ENCODE results near the gene DOC2B.
A peak's percentile ranks its signal among the peaks of the same experiment; 100 is the strongest.

The DOC2B gene

DNA sequence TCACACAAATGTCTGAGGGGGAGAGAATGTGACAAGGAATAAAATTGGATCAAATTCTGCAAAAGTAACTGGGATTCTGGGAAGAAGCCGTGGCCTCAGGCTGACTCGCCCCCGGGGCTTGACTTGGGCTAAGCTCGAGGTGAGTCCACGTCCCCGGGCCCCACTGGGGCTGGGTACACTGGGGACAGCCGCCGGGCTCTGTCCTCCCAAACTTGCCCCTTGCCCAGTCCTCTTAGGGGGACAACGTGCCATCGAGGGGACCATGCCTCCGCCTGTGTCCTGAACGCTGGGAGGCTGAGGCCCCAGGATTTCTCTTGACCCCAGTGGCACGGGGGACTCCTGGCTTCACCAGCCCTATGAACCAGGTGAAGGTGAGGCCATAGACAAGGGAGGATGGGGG is 21.1 kb downstream of the DOC2B start:
- DNase-seq = no peak

DNA sequence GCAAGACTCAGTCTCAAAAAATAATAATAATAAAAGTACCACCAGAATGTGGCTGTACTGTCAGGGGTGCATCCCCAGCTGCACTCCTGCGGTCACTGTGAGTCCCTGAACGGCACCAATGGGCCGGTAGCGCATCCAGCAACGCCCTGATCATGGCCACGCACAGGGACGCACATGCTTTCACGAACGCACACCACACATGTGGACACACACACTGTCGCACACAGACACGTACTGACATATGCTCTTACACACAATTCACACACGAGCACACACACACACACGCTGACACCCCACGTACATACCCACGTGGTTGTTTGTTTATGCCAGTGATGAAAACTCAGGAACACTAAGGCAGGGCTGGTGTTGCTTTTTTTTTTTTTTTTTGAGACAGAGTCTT is 21.8 kb downstream of the DOC2B start:
- no peak for DNase-seq

DNA sequence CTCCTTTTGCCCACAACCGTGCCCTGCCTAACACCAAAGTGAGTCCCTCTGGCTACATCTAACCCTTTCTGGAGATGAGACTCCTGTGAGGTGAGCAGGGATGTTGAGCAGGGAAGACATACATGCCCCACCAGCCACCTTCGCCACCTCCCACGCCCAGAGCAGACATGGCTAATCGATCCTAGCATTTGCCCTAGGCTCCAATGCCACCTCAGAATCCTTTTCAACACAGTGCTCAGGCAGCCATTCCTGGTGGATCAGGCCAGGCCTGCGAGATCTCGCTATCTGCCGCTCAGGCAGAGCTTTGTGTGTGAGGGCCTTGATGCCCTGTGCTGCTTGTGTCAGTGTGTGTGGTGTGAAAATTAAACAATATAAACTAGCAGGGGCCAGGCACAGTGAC is 23.1 kb downstream of the DOC2B start:
- no peak for DNase-seq

DNA sequence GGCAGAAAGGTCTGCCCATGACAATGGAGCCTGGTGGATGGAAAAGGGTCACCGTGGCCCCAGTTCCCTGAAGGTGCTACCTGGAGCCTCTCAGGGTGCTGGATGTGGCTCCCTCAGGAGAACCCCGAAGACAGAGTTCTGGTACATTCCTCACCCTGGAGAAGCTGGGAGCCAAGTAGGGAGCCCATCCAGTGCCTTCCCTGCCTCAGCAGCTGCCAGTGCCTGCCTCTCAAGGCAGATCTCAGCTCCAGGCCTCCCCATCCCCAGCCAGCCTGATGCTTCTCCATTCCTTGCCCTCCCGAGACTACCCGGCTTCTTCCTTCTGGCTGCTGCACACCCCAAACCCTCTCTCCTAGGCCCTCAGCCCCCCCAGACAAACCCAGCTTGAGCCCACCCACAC is 23.5 kb downstream of the DOC2B start:
- DNase-seq = no peak

DNA sequence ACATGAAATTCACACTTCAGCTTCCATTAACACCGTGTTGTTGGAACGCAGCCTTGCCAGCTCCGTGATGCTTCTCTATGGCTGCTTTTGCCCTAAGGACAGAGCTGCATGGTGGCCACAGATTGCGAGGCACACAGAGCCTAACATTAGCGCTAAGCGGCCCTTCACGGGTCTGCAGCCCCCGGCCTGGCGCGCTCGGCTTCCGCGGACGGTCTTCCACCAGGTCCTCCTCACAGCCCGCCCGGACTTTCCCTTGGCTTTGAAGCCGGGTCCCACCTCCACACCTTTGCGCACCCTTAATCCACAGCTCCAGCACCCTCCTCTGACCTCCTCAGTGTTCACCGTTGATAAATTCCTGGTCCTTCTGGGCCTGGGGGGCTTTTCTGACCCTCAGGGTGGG is 24.5 kb downstream of the DOC2B start:
- DNase-seq = no peak

- DNase-seq = no peak
These were observed 25.3 kb downstream of the DOC2B start for GRCh38 chr17:156094-156621.

DNA sequence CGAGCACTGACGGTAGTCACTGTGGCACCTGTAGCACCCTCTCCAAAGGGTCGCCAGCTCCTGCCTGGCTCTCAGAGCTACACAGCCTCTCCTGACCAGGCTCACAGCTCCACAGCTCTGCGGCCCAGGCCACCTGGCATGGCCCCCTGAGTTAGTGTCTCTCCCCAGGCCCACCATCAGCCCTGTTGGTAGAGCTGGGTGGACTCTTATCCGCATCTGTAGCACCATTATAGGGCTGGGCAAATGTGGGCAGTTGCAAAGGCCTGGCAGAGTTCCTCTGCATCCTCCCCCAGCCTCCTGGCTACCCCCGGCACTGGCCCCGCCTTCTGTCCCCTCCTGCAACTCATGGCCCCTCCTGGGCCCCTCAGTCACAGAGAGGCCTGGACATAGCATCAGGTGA is 25.9 kb downstream of the DOC2B start:
- no peak for DNase-seq

DNA sequence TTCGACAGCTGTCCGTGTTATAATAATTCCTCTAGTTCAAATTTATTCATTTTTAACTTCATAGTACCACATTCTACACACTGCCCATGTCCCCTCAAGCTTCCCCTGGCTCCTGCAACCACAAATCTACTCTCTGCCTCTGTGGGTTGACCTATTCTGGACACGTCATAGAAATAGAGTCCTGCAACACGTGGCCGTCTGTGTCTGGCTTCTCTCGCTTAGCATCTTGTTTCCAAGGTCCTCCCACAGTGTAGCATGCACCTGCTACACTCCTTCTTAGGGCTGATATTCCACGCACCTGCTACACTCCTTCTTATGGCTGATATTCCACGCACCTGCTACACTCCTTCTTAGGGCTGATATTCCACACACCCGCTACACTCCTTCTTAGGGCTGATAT is 27.6 kb downstream of the DOC2B start:
- no peak for DNase-seq

DNA sequence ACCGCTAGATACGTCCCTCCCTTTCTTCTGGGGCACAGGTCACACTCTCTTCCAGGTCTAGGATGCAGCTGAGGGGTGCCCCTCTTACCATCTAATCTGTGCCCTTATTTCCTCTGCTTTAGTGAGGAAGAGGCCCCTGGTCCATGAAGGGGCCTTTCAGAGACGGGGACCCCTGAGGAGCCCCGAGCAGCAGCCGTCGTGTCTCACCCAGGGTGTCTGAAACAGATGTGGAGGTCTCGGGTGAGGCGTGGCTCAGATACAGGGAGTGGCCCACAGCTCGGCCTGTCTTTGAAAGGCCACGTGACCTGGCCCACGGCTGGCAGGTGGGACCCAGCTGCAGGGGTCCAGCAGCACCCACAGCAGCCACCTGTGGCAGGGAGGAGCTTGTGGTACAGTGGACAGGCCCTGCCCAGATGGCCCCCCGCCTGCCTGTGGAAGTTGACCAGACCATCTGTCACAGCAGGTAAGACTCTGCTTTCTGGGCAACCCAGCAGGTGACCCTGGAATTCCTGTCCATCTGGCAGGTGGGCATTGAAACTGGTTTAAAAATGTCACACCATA is 28.5 kb downstream of the DOC2B start:
- DNase-seq = no peak

DNA sequence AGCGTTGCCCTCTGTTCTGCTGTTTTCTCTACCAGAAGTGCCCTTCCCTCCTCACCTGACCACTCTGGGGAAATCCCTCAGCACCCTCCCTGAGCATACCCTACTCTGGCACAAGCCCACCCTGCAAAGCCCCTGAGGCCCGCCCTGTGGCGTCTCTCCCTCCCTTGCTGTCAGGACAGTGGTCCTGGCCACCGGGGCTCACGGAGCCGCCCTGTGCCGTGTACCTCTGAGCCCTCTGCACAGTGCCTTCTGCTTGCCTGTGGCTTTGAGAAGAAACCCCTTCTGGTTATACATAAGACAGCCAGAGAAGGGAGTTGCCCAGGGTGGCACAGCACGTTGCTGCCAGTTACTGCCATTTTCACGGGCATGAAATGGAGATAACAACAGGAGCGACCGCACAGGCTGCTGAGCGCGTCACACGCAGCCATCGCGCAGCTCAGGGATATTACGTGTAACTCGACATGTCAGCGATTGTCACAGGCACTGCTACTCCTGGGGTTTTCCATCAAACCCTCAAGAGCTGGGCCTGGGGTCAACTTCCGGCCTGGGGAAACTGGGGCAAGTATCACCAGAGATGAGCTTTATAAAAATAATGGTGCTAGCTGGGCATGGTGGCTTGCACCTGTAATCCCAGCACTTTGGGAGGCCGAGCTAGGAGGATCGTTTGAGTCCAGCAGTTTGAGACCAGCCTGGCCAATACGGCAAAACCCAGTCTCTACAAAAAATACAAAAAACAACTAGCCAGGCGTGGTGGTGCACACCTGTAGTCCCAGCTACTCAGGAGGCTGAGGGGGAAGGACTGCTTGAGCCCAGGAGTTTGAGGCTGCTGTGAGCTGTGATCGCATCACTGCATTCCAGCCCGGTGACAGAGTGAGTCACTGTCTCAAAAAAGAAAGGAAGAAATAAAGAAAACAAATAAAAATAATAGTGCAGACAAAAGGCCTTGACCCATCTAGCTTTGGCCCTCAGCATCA is 29.3 kb downstream of the DOC2B start:
- no peak for DNase-seq

DNA sequence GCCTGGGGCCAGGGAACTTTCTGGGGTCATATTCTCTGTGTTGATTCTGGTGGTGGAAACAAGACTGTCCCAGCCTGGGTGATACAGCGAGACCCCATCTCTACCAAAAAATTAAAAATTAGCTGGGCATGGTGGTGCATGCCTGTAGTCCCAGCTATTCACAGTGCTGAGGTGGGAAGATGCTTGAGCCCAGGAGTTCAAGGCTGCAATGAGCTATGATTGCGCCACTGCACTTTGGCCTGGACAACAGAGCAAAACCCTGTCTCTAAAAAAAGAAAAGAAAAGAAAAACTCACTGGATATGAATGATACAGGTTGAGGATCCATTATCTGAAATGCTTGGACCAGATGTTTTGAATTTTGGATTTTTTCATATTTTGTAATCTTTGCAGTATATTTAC is 30.4 kb downstream of the DOC2B start:
- DNase-seq = no peak

GRCh38 chr17:149897-150584 is 31.4 kb downstream of the DOC2B start:
- no peak for DNase-seq

GRCh38 chr17:149231-149630 is 32.2 kb downstream of the DOC2B start:
- DNase-seq = no peak

- no peak for DNase-seq
These were observed 32.7 kb downstream of the DOC2B start for GRCh38 chr17:148757-149156.

- DNase-seq = no peak
These were observed 33.4 kb downstream of the DOC2B start for GRCh38 chr17:147796-148740.

DNA sequence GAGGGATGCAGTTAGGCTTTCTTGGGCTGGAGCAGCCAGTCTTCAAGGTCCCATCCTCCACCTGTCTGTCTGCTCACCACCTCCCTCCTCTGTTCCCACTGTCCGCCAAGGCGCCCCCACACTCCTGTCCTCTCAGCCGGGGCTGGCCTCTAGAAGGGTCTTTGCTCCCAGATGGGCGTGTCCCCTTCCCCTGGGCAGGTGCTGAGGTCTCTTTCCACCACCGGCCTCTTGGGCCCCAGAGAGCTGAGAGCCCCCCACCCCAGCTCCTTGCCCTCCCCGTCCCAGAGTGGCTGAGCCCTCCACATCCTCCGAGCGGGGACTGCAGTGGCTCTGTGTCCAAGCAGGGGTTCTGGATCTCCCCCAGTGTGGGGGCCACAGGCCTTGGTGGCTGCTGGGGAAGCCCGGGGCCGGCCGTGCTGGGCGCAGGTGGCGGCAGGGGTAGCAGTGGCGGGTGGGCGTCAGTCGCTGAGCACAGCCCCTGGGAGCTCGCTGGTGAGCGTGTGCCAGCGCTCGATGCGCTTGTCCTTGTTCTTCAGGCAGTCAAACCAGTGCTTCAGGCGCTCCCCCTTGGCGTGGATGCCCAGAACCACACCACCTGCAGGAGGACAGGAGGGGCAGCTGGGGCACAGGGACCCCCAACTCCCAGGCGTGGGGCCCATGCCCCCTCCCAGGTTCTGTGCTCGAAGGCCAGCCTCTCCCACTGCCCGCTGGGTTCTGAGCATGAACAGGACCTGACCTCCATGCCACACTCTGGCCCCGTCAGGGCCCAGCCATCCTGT is 34.3 kb downstream of the DOC2B start:
- no peak for DNase-seq

DNA sequence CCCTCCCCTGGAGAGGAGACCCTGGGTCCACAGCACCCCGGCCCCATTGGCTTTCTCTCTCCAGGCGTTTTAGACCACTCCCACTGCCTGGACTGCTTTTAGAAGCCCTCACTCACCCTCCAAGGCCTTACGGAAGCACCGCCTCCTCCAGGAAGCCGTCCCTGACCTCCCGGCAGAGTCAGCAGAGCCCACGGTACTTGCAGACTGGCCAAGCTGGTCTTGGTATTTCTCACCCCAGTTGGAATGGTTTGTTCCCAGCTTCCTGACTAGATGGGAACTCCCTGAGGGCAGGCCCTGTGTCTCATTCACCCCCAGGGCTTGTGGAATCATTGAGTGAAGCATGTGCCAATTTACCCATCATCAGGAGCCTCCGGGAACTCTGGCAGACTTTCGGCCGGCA is 34.9 kb downstream of the DOC2B start:
- DNase-seq = no peak

DNA sequence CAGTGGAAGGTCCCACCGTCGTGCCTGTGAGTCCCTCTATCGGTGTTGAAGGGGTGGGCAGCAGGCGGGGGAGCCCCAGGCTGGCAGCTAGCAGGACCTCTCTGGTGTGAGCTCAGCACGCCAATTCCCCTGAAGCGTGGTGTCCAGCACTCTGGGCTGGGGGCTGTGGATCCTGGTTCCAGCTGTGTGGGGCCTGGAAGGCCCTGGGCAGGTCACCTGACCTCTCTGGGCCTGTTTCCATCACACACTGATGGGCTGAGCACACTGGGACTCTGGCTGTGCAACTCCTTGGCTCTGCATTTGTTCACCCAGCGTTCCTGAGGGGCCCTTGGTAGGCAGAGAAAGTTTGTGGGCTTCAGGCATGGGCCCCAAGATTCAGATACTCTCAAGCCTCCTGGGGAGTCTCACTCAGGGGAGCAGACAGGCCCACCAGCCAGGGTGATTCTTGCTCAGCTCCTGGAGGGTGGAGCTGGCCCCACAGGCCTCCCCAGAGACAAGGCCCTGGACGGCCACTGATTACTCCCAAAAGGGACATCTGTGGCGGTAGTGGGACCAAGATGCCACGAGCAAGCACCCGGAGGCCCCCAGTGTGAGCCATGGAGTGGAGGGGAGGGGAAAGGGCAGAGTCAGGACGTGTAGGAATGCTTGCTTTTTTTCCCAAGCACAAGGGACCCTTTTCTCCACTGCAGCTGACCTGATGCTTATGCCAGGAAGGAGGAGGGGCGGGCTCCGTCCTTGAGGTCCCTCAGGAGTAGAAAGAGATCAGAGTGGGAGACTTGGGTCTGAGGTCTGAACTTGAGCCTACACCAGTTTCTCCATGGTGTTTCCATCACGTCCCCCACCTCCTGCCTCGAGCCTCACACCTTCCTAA is 35.5 kb downstream of the DOC2B start:
- peak in 1 of 2 experiments; percentile 11 for DNase-seq

DNA sequence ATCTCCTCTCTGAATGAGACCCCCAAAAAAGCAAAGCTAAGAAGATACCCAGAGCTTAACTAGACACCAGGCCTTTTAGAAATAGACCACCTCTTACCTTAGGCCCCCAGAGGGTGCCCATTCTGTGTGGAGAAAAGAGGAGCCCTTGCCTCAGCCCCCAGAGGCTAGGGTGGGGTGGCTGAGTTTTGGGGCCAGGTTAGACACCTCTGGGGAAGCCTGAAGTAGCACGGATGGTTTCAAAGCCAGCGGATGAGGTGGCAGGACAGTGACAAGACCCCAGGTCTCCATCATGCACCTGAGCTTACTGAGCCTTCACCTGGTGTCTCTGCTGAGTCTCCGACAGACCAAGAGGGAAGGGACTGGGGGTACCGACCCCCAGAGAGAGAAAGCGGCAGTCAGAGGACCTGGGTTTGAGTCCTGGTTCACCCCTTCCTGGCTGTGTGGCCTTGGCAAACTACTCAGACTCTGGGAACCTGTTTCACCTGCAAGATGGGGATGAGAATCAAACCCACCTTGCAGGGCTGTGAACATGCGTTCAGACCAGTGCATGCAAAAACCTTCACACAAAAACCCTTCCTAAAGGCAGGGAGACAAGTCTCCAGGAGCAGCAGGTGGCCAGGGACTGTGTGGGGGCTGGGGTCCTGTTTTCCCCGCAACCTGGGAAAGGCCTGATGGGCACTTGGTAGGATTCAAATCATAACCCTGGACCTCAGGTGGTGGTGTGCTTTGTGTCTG is 36.3 kb downstream of the DOC2B start:
- DNase-seq = peak; percentile 12 to 16

GRCh38 chr17:143785-144281 is 37.6 kb downstream of the DOC2B start:
- peak; percentile 91 to 95 for DNase-seq

All from activated T-cell treated with anti-CD3 and anti-CD28 coated beads, Interleukin-2, amount 50 U/mL, for 48 hours (primary cell).